B cell (primary cell): ENCODE results near the gene ARHGAP6. TPM values are rescaled to one million over a fixed set of nuclear protein-coding genes. Genes with fewer than 3 reads are reported as not detected.

Experiments used
- ATAC-seq: fragments of 200-7000 bp; cut with Tn5 transposase; one replicate; pipeline ENCODE4 v1.10.0; 2021; ENCODE audit warnings: low read depth, mild to moderate bottlenecking, moderate number of reproducible peaks, moderate library complexity
- CTCF ChIA-PET: fragments of 350-600 bp; sonication (Branson Sonifier 250); formaldehyde crosslinking; loops from one replicate; lab custom pipeline; 2021; ENCODE audit warnings: antibody characterized with exemption, inconsistent platforms; lab: Charles Lee
- POLR2A ChIA-PET: fragments of 350-600 bp; sonication (Branson Sonifier 250); formaldehyde crosslinking; loops from one replicate; lab custom pipeline; 2021; ENCODE audit warnings: antibody characterized with exemption; lab: Charles Lee
- DNase-seq: peaks from one replicate; pipeline ENCODE4 v3.0.0; 2013
- H2AFZ ChIP-seq: 2 replicates; pipeline ENCODE4 v1.6.1; 2012; ENCODE audit warnings: mild to moderate bottlenecking, low read depth, low read length; ENCODE audit not compliant: insufficient read depth, poor library complexity, severe bottlenecking
- H3K27ac ChIP-seq, 2 donors: 1 replicate in 1 of 2; 2 replicates in 1 of 2; pipeline ENCODE4 v1.5.1; 2012 to 2013; ENCODE audit warnings: low read length in 2 of 2, mild to moderate bottlenecking in 2 of 2, moderate library complexity in 1 of 2
- H3K27me3 ChIP-seq, 4 experiments: fragments of 200-600 bp in 1 of 4; sonication (generic) in 1 of 4; replicated peaks in 1 of 4; 1 replicate in 2 of 4; 2 replicates in 2 of 4; pipeline versions ENCODE4 v1.6.1 to v1.7.0; 2013 to 2016; ENCODE audit warnings: low read length in 3 of 4, mild to moderate bottlenecking in 2 of 4, mixed read lengths in 1 of 4, moderate library complexity in 1 of 4; ENCODE audit not compliant: insufficient read depth in 4 of 4, control insufficient read depth in 3 of 4; ENCODE audit errors: control extremely low read depth in 1 of 4
- H3K36me3 ChIP-seq, 2 experiments: replicated peaks in 1 of 2; 1 replicate in 1 of 2; 2 replicates in 1 of 2; pipeline versions ENCODE4 v1.6.1 to v1.7.1; 2013; ENCODE audit warnings: low read length in 1 of 2; ENCODE audit not compliant: insufficient read depth in 2 of 2, control insufficient read depth in 1 of 2; ENCODE audit errors: control extremely low read depth in 1 of 2, extremely low read depth in 1 of 2
- H3K4me1 ChIP-seq, 2 donors: fragments of 200-600 bp in 1 of 2; sonication (generic) in 1 of 2; 1 replicate in 1 of 2; 2 replicates in 1 of 2; pipeline versions ENCODE4 v1.5.1 to v1.6.1; 2013 to 2017; ENCODE audit warnings: low read length in 2 of 2; ENCODE audit not compliant: control insufficient read depth in 2 of 2, insufficient read depth in 2 of 2
- H3K4me2 ChIP-seq: replicated peaks from 2 replicates; pipeline ENCODE3; 2012; ENCODE audit warnings: mild to moderate bottlenecking, low read depth, low read length; ENCODE audit not compliant: poor library complexity, severe bottlenecking
- H3K4me3 ChIP-seq, 5 experiments: fragments of 200-600 bp in 1 of 5; sonication (generic) in 1 of 5; 1 replicate in 3 of 5; 2 replicates in 2 of 5; pipeline versions ENCODE4 v1.5.1 to v1.7.0; 2011 to 2016; ENCODE audit warnings: low read length in 4 of 5, mild to moderate bottlenecking in 4 of 5, low read depth in 2 of 5, control low read depth in 1 of 5, moderate library complexity in 1 of 5; ENCODE audit not compliant: insufficient read depth in 1 of 5; ENCODE audit errors: control extremely low read depth in 1 of 5, extremely low read depth in 1 of 5
- H3K79me2 ChIP-seq: fragments of 200-600 bp; sonication (generic); one replicate; pipeline ENCODE4 v1.6.0; 2016; ENCODE audit warnings: low read length; ENCODE audit not compliant: control insufficient read depth, insufficient read depth
- H3K9ac ChIP-seq: fragments of 200-600 bp; sonication (generic); 2 replicates; pipeline ENCODE4 v1.6.1; 2017; ENCODE audit warnings: mild to moderate bottlenecking, low read length, moderate library complexity
- H3K9me3 ChIP-seq, 3 donors: one replicate each; pipeline versions ENCODE4 v1.6.1 to v1.7.1; 2013; ENCODE audit warnings: low read length in 2 of 3; ENCODE audit not compliant: control insufficient read depth in 2 of 3, insufficient read depth in 1 of 3; ENCODE audit errors: control extremely low read depth in 1 of 3
- H4K20me1 ChIP-seq: 2 replicates; pipeline ENCODE4 v1.6.0; 2012; ENCODE audit warnings: mild to moderate bottlenecking, low read length; ENCODE audit not compliant: insufficient read depth, control insufficient read depth, poor library complexity, severe bottlenecking
- H3K27ac Mint-ChIP-seq: one replicate; pipeline ENCODE4 v1.8.0; 2021; ENCODE audit warnings: mixed read lengths
- H3K27me3 Mint-ChIP-seq: one replicate; pipeline ENCODE4 v1.8.0; 2021; ENCODE audit warnings: mixed read lengths
- H3K4me1 Mint-ChIP-seq: one replicate; pipeline ENCODE4 v1.8.0; 2021; ENCODE audit warnings: mixed read lengths
- H3K4me3 Mint-ChIP-seq: one replicate; pipeline ENCODE4 v1.8.0; 2021; ENCODE audit warnings: mixed read lengths
- H3K9me3 Mint-ChIP-seq: one replicate; pipeline ENCODE4 v1.8.0; 2022; ENCODE audit warnings: mixed read lengths; ENCODE audit not compliant: insufficient read depth
- CTCF ChIP-seq: fragments of 200-600 bp; IDR thresholded peaks from one replicate; pipeline ENCODE4 v1.8.0; 2022; ENCODE audit warnings: antibody characterized with exemption, mild to moderate bottlenecking
- EZH2 ChIP-seq: IDR thresholded peaks from 2 replicates; pipeline ENCODE4 v1.6.1; 2012; ENCODE audit warnings: borderline replicate concordance, low read depth, mild to moderate bottlenecking, moderate library complexity, low read length; ENCODE audit not compliant: insufficient read depth, poor library complexity, severe bottlenecking
- WGBS: methylation state at CpG from one replicate; pipeline ENCODE4 v1.1.5; 2013; ENCODE audit warnings: missing lambda C conversion rate; ENCODE audit not compliant: insufficient coverage; 5-methylcytosine and 5-hydroxymethylcytosine counted together
- intact Hi-C: fragments of 100-400 bp; cut with micrococcal nuclease; formaldehyde crosslinking; loops from one replicate; pipeline ENCODE4 v1.10.0; 2022
- polyA plus RNA-seq: library from polyadenylated mRNA; depleted of rRNA; stranded (reverse); fragments of >200 nt; gene quantifications from 2 replicates; pipeline ENCODE4 v1.2.3, GENCODE V29; 2012
- total RNA-seq, 2 donors: library from RNA; stranded (reverse); fragments of 120-200 nt in 1 of 2; gene quantifications; 1 replicate in 1 of 2; 2 replicates in 1 of 2; pipeline versions ENCODE4 v1.2.3 to v1.2.4, GENCODE V29; 2013 to 2022

The ARHGAP6 gene
- total and polyA plus RNA-seq, 2 donors (not counting 1 experiment from before 2014, with no cell fraction given) = 1.6 to 2.6 TPM

- no peak for DNase-seq
- H3K4me1 ChIP-seq = peaks cover 0 to 5% of the 10 kb centered on the region in 2 donors
- peaks cover 0 to 5% (median under 1%) of the 10 kb centered on the region in 4 experiments for H3K27me3 ChIP-seq
- H4K20me1 ChIP-seq = no peaks in the 10 kb centered on the region
- no peaks in the 10 kb centered on the region for H3K9me3 Mint-ChIP-seq
- no peak overlapping the region for H3K4me3 ChIP-seq
- H3K36me3 ChIP-seq = no peaks in the 10 kb centered on the region
- intact Hi-C loops = no loop called here
- no peak overlapping the region for H3K9ac ChIP-seq
- H3K27ac Mint-ChIP-seq = no peak overlapping the region
- H3K79me2 ChIP-seq = no peaks in the 10 kb centered on the region
- ChIA-PET POLR2A (no interaction called here), CTCF (no interaction called here)
- no peak overlapping the region for H3K4me3 Mint-ChIP-seq
- H3K27ac ChIP-seq = no peak overlapping the region
- H2AFZ ChIP-seq = no peak overlapping the region
- H3K27me3 Mint-ChIP-seq = peaks cover 11% of the 10 kb centered on the region
- H3K9me3 ChIP-seq = no peaks in the 10 kb centered on the region
- H3K4me1 Mint-ChIP-seq = peaks cover 14% of the 10 kb centered on the region
- ATAC-seq = no peak
- no peak overlapping the region for H3K4me2 ChIP-seq
- no peak for TF ChIP-seq EZH2
- no peak for TF ChIP-seq CTCF
Observed at GRCh38 chrX:11422525-11422857, 243.2 kb downstream of the ARHGAP6 start.

GRCh38 chrX:11421805-11422524 lies 243.8 kb downstream of the ARHGAP6 start:
- ATAC-seq (no peak), DNase-seq (no peak)
- Histone ChIP-seq H2AFZ (no peak overlapping the region), H3K4me3 (no peak overlapping the region), H3K36me3 (no peaks in the 10 kb centered on the region), H4K20me1 (no peaks in the 10 kb centered on the region), H3K9me3 (no peaks in the 10 kb centered on the region), H3K27ac (no peak overlapping the region), H3K79me2 (no peaks in the 10 kb centered on the region), H3K9ac (no peak overlapping the region), H3K4me2 (no peak overlapping the region), H3K4me1 (no peaks in the 10 kb centered on the region), H3K27me3 (no peaks in the 10 kb centered on the region)
- Mint-ChIP-seq H3K4me1 (peaks cover 11% of the 10 kb centered on the region), H3K27me3 (peaks cover 9% of the 10 kb centered on the region), H3K27ac (no peak overlapping the region), H3K9me3 (no peaks in the 10 kb centered on the region), H3K4me3 (no peak overlapping the region)
- ChIA-PET POLR2A (no interaction called here), CTCF (no interaction called here)
- intact Hi-C loops = no loop called here
- no peak for TF ChIP-seq EZH2
- no peak for TF ChIP-seq CTCF
- 63% methylated on average over 1 of the region's 5 CpGs for WGBS
